GM19324 (cell line): ENCODE data around the gene MINDY3.

ENCODE experiments used
- ATAC-seq: cut with Tn5 transposase; IDR thresholded peaks from one replicate; pipeline ENCODE4 v1.9.1; 2021; ENCODE audit warnings: mild to moderate bottlenecking, moderate library complexity; ENCODE audit not compliant: unreplicated experiment, low FRiP score

MINDY3 gene

DNA sequence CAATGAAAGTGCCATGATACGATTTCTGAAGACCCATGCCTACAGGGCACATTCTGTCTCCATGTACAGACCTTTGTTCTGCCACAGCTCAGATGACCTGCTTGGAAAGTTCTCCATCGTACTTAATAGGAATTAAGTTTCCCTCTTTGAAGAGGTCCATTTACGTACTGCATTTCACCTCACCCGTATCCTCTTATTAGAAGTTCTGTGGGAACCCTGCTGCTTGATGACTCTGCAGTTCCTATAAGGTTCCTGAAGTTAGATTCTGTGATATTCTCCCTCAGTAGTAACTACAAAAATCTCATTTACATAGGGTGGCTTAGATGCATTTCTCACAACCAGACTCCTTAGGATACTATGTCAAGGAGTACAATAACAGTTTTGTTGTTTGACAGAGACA, 50.9 kb downstream of the MINDY3 start:
- no peak for ATAC-seq

DNA sequence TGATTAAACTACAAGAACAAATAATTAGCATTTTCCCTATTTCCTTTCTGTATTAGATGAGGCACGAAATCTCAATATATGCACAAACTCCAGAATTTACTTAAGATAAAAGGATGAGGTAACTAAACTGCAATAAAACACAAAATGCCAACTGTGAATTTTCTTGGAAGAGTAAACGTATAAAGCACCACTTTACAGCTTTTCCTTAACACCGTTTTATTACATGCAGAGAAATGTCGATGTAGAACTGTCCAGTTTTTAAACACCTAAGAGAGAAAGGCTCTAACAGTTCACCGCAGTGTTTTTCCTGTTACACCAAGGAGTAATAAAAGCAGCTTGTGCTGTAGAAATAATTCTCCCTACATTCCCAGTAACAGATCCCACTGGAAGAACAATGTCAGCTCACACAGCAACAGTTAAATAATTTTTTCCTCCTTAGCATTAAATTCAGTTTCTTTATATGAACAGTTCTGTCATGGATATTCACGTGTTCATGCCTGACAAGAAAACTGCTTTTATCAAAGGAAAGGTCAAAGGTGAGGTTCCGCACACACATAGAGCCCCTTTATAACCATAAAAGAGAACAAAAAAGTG, 52.0 kb downstream of the MINDY3 start:
- ATAC-seq, result no peak

DNA sequence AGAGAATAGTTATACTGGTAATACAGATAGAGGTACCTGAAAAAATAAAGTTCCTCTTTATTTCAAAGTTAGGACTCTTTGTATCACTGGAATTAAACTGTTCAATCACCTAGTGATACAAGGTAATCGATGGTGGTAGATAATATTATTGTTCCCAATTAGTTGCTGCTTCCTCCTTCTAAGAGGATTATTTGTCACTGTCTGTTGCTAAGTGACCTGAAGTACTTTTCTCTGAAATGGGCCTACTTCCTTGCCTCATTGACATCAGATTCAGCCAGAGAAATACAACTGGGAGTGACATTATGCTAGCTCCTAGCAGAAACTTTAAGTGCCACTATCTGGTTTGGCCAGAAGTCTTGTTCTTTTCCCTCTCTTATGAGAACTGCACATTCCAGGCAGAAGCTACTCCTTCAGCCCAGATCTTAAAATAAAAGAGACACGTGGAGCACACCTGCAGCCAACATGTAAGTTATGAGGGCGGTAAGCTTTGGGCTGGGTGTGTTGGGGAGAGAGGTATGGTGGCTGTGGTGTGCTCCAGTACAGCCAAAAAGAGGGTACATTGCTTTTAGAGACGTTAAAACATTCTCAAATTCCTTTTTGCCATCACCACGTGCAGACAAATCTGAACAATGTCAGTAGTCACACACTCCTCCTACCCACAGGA, 54.8 kb downstream of the MINDY3 start:
- no peak for ATAC-seq

- no peak for ATAC-seq
Measured at GRCh38 chr10:15804109-15804508, 56.2 kb downstream of the MINDY3 start.

- ATAC-seq, result no peak
Measured at GRCh38 chr10:15802375-15802949, 57.8 kb downstream of the MINDY3 start.

DNA sequence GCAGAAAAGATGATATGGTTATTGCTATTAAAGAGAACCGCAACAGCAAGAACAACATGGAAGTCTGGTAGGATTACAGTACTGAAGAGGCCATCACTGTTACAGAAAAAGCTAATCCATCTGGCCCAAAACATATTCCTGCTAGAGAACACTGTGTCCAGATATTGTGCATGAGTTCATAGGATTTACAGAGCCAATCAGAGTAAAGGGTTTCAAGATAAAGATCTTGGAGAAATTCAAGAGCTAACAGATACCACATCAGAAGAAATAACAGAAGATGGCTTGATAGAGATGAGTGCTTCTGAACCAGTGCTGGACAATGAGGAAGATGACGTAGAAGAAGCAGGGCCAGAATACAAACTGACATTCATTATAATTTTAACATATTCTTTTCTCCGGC, 58.7 kb downstream of the MINDY3 start:
- no peak for ATAC-seq

GRCh38 chr10:15801147-15801546, 59.2 kb downstream of the MINDY3 start:
- no peak for ATAC-seq

GRCh38 chr10:15797346-15797745, 63.0 kb downstream of the MINDY3 start:
- no peak for ATAC-seq

DNA sequence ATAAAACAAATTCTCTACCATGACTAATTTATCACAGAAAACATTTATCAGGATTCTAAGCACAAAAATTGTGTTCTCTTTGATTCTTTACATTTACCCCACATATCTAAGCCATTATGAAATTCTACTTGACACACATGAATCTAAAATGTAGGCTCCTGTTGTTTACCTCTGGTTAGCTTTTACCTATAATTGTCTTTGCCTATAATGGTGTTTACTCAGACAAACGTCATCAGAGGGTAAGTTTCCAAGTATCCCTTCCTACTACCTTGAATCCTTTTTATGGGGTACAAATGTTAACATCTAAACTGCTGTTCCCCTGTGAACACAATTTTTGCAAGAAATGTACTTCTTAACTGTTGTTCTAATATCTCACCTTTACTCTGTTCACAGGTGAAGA, 63.5 kb downstream of the MINDY3 start:
- ATAC-seq, result no peak

- ATAC-seq, result no peak
Measured at GRCh38 chr10:15796098-15796759, 64.1 kb downstream of the MINDY3 start.

- ATAC-seq, result no peak
Measured at GRCh38 chr10:15795036-15795792, 65.1 kb downstream of the MINDY3 start.

DNA sequence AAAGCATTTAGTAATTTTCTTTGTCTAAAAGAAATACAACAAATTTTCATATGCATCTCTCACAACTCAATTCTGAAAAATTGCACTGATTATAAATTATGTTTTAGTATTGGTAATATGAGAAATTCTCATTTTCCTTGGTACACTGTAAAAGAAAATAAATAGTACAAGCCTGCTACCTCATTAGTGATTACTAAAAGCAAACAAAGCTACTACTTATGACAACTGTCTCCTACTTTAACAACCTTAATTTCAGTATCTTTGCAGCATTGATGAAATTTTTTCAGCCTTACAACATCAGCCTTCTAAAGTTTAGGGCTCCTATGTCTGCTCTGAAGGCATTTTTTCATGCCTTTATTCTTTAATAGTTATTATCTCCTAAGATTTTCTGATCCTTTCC, 65.7 kb downstream of the MINDY3 start:
- no peak for ATAC-seq

DNA sequence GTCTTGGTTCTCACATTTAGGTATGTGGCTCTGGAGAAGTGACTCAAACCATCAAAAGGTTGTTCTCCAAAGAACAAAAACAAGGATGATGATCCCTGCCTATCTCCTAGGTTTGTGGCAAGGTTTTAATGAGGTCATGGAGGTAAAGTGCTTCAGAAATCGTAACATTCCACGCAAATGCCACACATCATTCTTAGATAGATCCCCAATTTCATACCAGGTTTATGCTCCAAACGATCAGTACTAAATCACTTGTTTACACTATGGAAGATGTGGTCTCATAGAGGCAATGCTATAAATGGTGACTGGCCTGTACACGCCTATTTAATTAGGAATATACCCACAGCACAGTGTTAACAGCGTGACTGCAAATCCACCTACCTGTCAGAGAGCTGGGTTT, 66.6 kb downstream of the MINDY3 start:
- no peak for ATAC-seq

GRCh38 chr10:15792777-15793176, 67.5 kb downstream of the MINDY3 start:
- no peak for ATAC-seq

GRCh38 chr10:15791816-15792524, 68.3 kb downstream of the MINDY3 start:
- no peak for ATAC-seq

DNA sequence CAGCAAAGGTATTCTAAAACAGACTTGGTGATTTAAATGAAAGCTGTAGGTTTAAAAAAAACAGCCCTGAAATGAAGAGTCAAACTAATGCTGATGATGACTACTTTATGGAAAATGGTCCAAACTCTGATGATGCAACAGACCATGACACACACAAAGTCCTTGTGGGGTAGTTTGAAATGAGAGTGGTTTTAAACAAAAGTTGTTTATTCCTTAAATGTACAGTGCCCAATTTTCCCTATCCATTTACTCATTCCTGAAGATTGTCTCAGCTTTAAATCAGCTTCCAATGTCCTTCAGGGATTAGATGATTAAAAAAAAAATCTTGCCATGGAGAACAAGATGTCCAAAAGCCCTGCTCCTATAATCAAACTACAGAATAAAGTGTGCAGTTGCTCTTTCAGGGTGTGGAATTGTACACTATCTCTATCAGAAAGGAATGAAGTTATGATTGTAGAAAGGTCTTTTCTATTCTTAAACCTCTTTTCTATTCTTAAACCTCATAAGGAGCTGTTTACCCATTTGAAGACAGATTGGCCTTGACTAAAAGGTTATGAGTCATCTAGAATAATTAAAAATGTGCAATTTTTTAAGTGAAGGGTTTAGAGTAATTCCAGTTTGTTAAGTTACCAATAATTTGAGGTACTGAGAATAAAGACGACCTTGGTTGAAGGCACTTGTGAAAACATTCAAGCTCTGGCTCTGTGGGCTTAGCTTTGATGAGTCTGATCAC, 70.3 kb downstream of the MINDY3 start:
- no peak for ATAC-seq

DNA sequence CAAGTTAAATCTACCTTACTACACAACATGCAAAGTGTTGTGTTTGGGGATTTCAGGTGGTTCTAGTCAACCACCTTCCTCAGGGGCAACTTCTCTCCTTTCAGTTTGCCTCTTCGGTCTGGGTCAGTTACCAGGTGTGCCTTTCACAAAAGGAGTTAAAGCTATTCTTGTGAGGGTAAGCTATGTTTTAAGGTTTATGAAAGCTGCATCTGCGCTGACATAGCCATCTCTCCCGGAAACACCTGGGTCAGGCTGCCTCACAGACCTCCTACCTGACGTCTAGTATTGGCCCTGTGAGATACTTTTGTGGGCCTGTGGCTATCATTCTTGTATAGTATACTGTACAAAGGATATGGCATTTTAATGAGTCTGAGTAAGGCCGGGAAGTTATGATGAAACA, 72.9 kb downstream of the MINDY3 start:
- ATAC-seq, result peak; percentile 83

GRCh38 chr10:15784662-15785300, 75.5 kb downstream of the MINDY3 start:
- no peak for ATAC-seq

GRCh38 chr10:15783941-15784636, 76.2 kb downstream of the MINDY3 start:
- no peak for ATAC-seq
